A204.1 (cell line): Measurements from ENCODE around the gene RNF157.

Source experiments
- FAIRE-seq: peaks from 2 replicates; lab custom pipeline; 2012; peaks lifted over from hg19 to GRCh38; lab: Jason Lieb, UNC

The RNF157 gene

GRCh38 chr17:76240461-76241203 lies at the start of gene RNF157:
TSS of gene RNF157 (minus strand) at chr17:76240493. CDS start at chr17:76240240, 253 bp downstream.
- no peak for FAIRE-seq

- no peak for FAIRE-seq
Measured at GRCh38 chr17:76281573-76282371, 41.5 kb upstream of the RNF157 start.

- no peak for FAIRE-seq
Measured at GRCh38 chr17:76280650-76281049, 40.4 kb upstream of the RNF157 start.

- FAIRE-seq = no peak
Measured at GRCh38 chr17:76279742-76280287, 39.5 kb upstream of the RNF157 start.

- no peak for FAIRE-seq
Measured at GRCh38 chr17:76278952-76279741, 38.9 kb upstream of the RNF157 start.

GRCh38 chr17:76278268-76278908 lies 38.1 kb upstream of the RNF157 start:
- FAIRE-seq = no peak

- no peak for FAIRE-seq
Measured at GRCh38 chr17:76277300-76278267, 37.3 kb upstream of the RNF157 start.

- FAIRE-seq = no peak
Measured at GRCh38 chr17:76276461-76277299, 36.4 kb upstream of the RNF157 start.

GRCh38 chr17:76276069-76276431 lies 35.8 kb upstream of the RNF157 start:
- FAIRE-seq = no peak

GRCh38 chr17:76275382-76276068 lies 35.2 kb upstream of the RNF157 start:
- no peak for FAIRE-seq

GRCh38 chr17:76274112-76274956 lies 34.0 kb upstream of the RNF157 start:
- FAIRE-seq = no peak

- no peak for FAIRE-seq
Measured at GRCh38 chr17:76273445-76274111, 33.3 kb upstream of the RNF157 start.

GRCh38 chr17:76272541-76273444 lies 32.5 kb upstream of the RNF157 start:
- no peak for FAIRE-seq

GRCh38 chr17:76271669-76272540 lies 31.6 kb upstream of the RNF157 start:
- no peak for FAIRE-seq
